DND-41 (cell line): ENCODE measurements around the gene RPN2.
A peak's percentile ranks its signal among the peaks of the same experiment; 100 is the strongest.

ENCODE experiments used
- ATAC-seq: fragments of 200-7000 bp; cut with Tn5 transposase; 3 replicates; pipeline ENCODE4 v1.9.1; 2021; ENCODE audit warnings: low read depth; ENCODE audit not compliant: insufficient read depth
- DNase-seq: peaks from one replicate; pipeline ENCODE4 v3.0.0-alpha.2; 2020
- H2AFZ ChIP-seq: 2 replicates; pipeline ENCODE4 v1.6.0; 2012; ENCODE audit warnings: low read depth, low read length
- H3K27ac ChIP-seq: 2 replicates; pipeline ENCODE4 v1.5.1; 2012; ENCODE audit warnings: low read length, inconsistent platforms
- H3K27me3 ChIP-seq: fragments of 200-600 bp; sonication (generic); 2 replicates; pipeline ENCODE4 v1.6.0; 2012; ENCODE audit warnings: low read length, mild to moderate bottlenecking, inconsistent platforms; ENCODE audit not compliant: insufficient read depth, poor library complexity
- H3K36me3 ChIP-seq: 2 replicates; pipeline ENCODE4 v1.5.1; 2012; ENCODE audit warnings: low read length, inconsistent platforms; ENCODE audit not compliant: insufficient read depth
- H3K4me1 ChIP-seq: 2 replicates; pipeline ENCODE4 v1.5.1; 2012; ENCODE audit warnings: mild to moderate bottlenecking, low read length; ENCODE audit not compliant: insufficient read depth
- H3K4me2 ChIP-seq: 2 replicates; pipeline ENCODE4 v1.6.0; 2012; ENCODE audit warnings: mild to moderate bottlenecking, moderate library complexity, low read length, inconsistent platforms; ENCODE audit not compliant: insufficient read depth
- H3K4me3 ChIP-seq, 2 experiments: fragments of 200-600 bp in 1 of 2; shearing (Covaris generic) in 1 of 2; 2 replicates each; pipeline ENCODE4 v1.5.1; 2012 to 2016; ENCODE audit warnings: inconsistent platforms in 2 of 2, low read length in 2 of 2, mild to moderate bottlenecking in 2 of 2, low read depth in 1 of 2, moderate library complexity in 1 of 2
- H3K79me2 ChIP-seq: 2 replicates; pipeline ENCODE4 v1.6.0; 2012; ENCODE audit warnings: low read length, inconsistent platforms; ENCODE audit not compliant: insufficient read depth
- H3K9ac ChIP-seq: 2 replicates; pipeline ENCODE4 v1.6.0; 2012; ENCODE audit warnings: low read depth, mild to moderate bottlenecking, inconsistent platforms, low read length, moderate library complexity
- H3K9me3 ChIP-seq: 2 replicates; pipeline ENCODE4 v1.5.1; 2012; ENCODE audit warnings: low read length, moderate library complexity, mild to moderate bottlenecking, inconsistent platforms; ENCODE audit not compliant: insufficient read depth, severe bottlenecking
- H4K20me1 ChIP-seq: 2 replicates; pipeline ENCODE4 v1.6.0; 2012; ENCODE audit warnings: low read length; ENCODE audit not compliant: insufficient read depth
- EZH2 ChIP-seq: IDR thresholded peaks from 3 replicates; pipeline ENCODE4 v1.6.1; 2012; ENCODE audit warnings: borderline replicate concordance, low read depth, mild to moderate bottlenecking, moderate library complexity, low read length, inconsistent platforms; ENCODE audit not compliant: severe bottlenecking
- TF ChIP-seq, protein P1 (sequence below): IDR thresholded peaks from 2 replicates; pipeline ENCODE4 v1.5.1; 2012; ENCODE audit warnings: borderline replicate concordance, low read length, moderate library complexity, mild to moderate bottlenecking; ENCODE audit not compliant: poor library complexity, severe bottlenecking; ENCODE audit errors: extremely low read depth

RPN2 gene

GRCh38 chr20:37279820-37280219 is 100.7 kb downstream of the RPN2 start:
- Histone ChIP-seq H3K9ac (no peak overlapping the region), H4K20me1 (no peaks in the 10 kb centered on the region), H3K4me1 (no peaks in the 10 kb centered on the region), H3K27ac (no peak overlapping the region), H3K79me2 (no peaks in the 10 kb centered on the region), H3K4me3 (no peak overlapping the region), H3K36me3 (no peaks in the 10 kb centered on the region), H2AFZ (no peak overlapping the region), H3K27me3 (peaks cover 3% of the 10 kb centered on the region), H3K9me3 (no peaks in the 10 kb centered on the region), H3K4me2 (no peak overlapping the region)
- no peak for TF ChIP-seq EZH2
- TF ChIP-seq, protein P1, sequence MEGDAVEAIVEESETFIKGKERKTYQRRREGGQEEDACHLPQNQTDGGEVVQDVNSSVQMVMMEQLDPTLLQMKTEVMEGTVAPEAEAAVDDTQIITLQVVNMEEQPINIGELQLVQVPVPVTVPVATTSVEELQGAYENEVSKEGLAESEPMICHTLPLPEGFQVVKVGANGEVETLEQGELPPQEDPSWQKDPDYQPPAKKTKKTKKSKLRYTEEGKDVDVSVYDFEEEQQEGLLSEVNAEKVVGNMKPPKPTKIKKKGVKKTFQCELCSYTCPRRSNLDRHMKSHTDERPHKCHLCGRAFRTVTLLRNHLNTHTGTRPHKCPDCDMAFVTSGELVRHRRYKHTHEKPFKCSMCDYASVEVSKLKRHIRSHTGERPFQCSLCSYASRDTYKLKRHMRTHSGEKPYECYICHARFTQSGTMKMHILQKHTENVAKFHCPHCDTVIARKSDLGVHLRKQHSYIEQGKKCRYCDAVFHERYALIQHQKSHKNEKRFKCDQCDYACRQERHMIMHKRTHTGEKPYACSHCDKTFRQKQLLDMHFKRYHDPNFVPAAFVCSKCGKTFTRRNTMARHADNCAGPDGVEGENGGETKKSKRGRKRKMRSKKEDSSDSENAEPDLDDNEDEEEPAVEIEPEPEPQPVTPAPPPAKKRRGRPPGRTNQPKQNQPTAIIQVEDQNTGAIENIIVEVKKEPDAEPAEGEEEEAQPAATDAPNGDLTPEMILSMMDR = no peak
- no peak for ATAC-seq
- DNase-seq = no peak

- no peak for DNase-seq
- Histone ChIP-seq H3K27me3 (peaks cover 3% of the 10 kb centered on the region), H2AFZ (no peak overlapping the region), H3K27ac (no peak overlapping the region), H3K36me3 (no peaks in the 10 kb centered on the region), H3K4me1 (no peaks in the 10 kb centered on the region), H3K9me3 (no peaks in the 10 kb centered on the region), H3K4me3 (no peak overlapping the region), H3K4me2 (no peak overlapping the region), H4K20me1 (no peaks in the 10 kb centered on the region), H3K9ac (no peak overlapping the region), H3K79me2 (no peaks in the 10 kb centered on the region)
- TF ChIP-seq, protein P1 = no peak
- TF ChIP-seq EZH2 = no peak
- ATAC-seq = no peak
These were observed 101.3 kb downstream of the RPN2 start for GRCh38 chr20:37280403-37280802.

DNA sequence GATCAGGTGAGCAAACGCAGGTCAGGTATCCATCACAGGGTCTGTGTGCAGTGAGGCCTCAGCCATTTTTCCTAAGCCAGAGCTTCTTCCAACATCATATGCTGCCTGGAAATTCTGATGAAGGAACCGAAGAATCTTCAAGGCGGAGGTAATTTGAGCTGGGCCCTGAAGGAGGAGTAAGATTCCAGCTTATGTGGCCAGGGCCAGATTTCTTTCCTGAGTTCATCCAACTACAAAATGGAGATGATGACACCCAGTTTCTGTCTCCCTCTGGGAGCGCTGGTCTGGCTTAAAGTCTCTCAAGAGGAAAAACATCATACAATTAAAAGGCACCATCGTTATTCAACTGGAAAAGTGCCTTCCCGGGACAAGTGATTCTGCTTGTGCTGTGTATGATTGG is 103.4 kb downstream of the RPN2 start:
- DNase-seq = no peak
- no peak overlapping the region for H3K27ac ChIP-seq
- no peaks in the 10 kb centered on the region for H3K4me1 ChIP-seq
- H2AFZ ChIP-seq = no peak overlapping the region
- H4K20me1 ChIP-seq = no peaks in the 10 kb centered on the region
- peaks cover 3% of the 10 kb centered on the region for H3K27me3 ChIP-seq
- no peaks in the 10 kb centered on the region for H3K79me2 ChIP-seq
- H3K36me3 ChIP-seq = no peaks in the 10 kb centered on the region
- no peaks in the 10 kb centered on the region for H3K9me3 ChIP-seq
- no peak for TF ChIP-seq EZH2
- TF ChIP-seq, protein P1 = peak; percentile 18
- no peak overlapping the region for H3K4me3 ChIP-seq
- no peak overlapping the region for H3K9ac ChIP-seq
- H3K4me2 ChIP-seq = no peak overlapping the region
- ATAC-seq = no peak
